ENCODE results near the gene RALB.

The RALB gene

GRCh38 chr2:120220756-120221155, 31.9 kb upstream of the RALB start:
- Histone ChIP-seq H3K9ac (ENCODE audit: low read depth, low read length) (0 out of 2 replicates have a peak overlapping the region, but pooled peaks have one; percentile 70), H3K27me3 (ENCODE audit: insufficient read depth, low read length, poor library complexity) (no peaks in the 10 kb centered on the region), H3K9me3 (ENCODE audit: insufficient read depth, low read length, severe bottlenecking) (no peaks in the 10 kb centered on the region), H3K4me2 (ENCODE audit: insufficient read depth, low read length) (peak overlapping the region; percentile 90), H3K36me3 (ENCODE audit: insufficient read depth, low read length) (peaks cover 61% of the 10 kb centered on the region), H3K79me2 (ENCODE audit: insufficient read depth, low read length) (peaks cover 76% of the 10 kb centered on the region), H3K4me1 (ENCODE audit: insufficient read depth, low read length) (peaks cover 47% of the 10 kb centered on the region), H4K20me1 (ENCODE audit: insufficient read depth, low read length) (peaks cover 35% of the 10 kb centered on the region), H3K4me3 (ENCODE audit: low read depth in 1 of 2, low read length in 2 of 2) (peak overlapping the region in 1 of 2 experiments; percentile 65; a peak in 1 of 4 replicates), H3K27ac (ENCODE audit: low read length) (no peak overlapping the region), H2AFZ (ENCODE audit: low read depth, low read length) (no peak overlapping the region)
- TF ChIP-seq EZH2 (IDR thresholded peaks at IDR 0.05; ENCODE audit: borderline replicate concordance, low read depth, low read length, severe bottlenecking) (no peak), CTCF (IDR thresholded peaks at IDR 0.05; ENCODE audit: borderline replicate concordance, extremely low read depth, low read length, poor library complexity, severe bottlenecking) (no peak)
- ATAC-seq (ENCODE audit: insufficient read depth, low read depth), result no peak
- DNase-seq, result no peak

GRCh38 chr2:120221616-120222015, 31.0 kb upstream of the RALB start:
- TF ChIP-seq EZH2 (IDR thresholded peaks at IDR 0.05; ENCODE audit: borderline replicate concordance, low read depth, low read length, severe bottlenecking), result no peak
- no peak for TF ChIP-seq CTCF (IDR thresholded peaks at IDR 0.05; ENCODE audit: borderline replicate concordance, extremely low read depth, low read length, poor library complexity, severe bottlenecking)
- Histone ChIP-seq H3K79me2 (ENCODE audit: insufficient read depth, low read length) (peaks cover 70% of the 10 kb centered on the region), H3K27ac (ENCODE audit: low read length) (0 out of 2 replicates have a peak overlapping the region, but pooled peaks have one; percentile 38), H3K36me3 (ENCODE audit: insufficient read depth, low read length) (peaks cover 53% of the 10 kb centered on the region), H3K4me2 (ENCODE audit: insufficient read depth, low read length) (peak overlapping the region; percentile 90), H3K9me3 (ENCODE audit: insufficient read depth, low read length, severe bottlenecking) (no peaks in the 10 kb centered on the region), H3K4me3 (ENCODE audit: low read depth in 1 of 2, low read length in 2 of 2) (peak overlapping the region in 1 of 2 experiments; percentile 65; a peak in 2 of 4 replicates), H3K4me1 (ENCODE audit: insufficient read depth, low read length) (peaks cover 48% of the 10 kb centered on the region), H2AFZ (ENCODE audit: low read depth, low read length) (no peak overlapping the region), H3K9ac (ENCODE audit: low read depth, low read length) (peak overlapping the region; percentile 70), H3K27me3 (ENCODE audit: insufficient read depth, low read length, poor library complexity) (no peaks in the 10 kb centered on the region), H4K20me1 (ENCODE audit: insufficient read depth, low read length) (peaks cover 30% of the 10 kb centered on the region)
- ATAC-seq (ENCODE audit: insufficient read depth, low read depth) (no peak), DNase-seq (no peak)

- Histone ChIP-seq H3K27me3 (ENCODE audit: insufficient read depth, low read length, poor library complexity) (no peaks in the 10 kb centered on the region), H3K9ac (ENCODE audit: low read depth, low read length) (peak overlapping the region; percentile 70), H3K4me3 (ENCODE audit: low read depth in 1 of 2, low read length in 2 of 2) (peak overlapping the region; percentile 47 to 65; a peak in 3 of 4 replicates), H3K36me3 (ENCODE audit: insufficient read depth, low read length) (peaks cover 51% of the 10 kb centered on the region), H4K20me1 (ENCODE audit: insufficient read depth, low read length) (peaks cover 29% of the 10 kb centered on the region), H3K4me1 (ENCODE audit: insufficient read depth, low read length) (peaks cover 56% of the 10 kb centered on the region), H3K9me3 (ENCODE audit: insufficient read depth, low read length, severe bottlenecking) (no peaks in the 10 kb centered on the region), H3K79me2 (ENCODE audit: insufficient read depth, low read length) (peaks cover 64% of the 10 kb centered on the region), H3K27ac (ENCODE audit: low read length) (peak overlapping the region; percentile 93), H3K4me2 (ENCODE audit: insufficient read depth, low read length) (peak overlapping the region; percentile 90), H2AFZ (ENCODE audit: low read depth, low read length) (peak overlapping the region; percentile 73)
- DNase-seq (no peak), ATAC-seq (ENCODE audit: insufficient read depth, low read depth) (peak; percentile 2; the same call in 2 of the 3 replicates)
- TF ChIP-seq CTCF (IDR thresholded peaks at IDR 0.05; ENCODE audit: borderline replicate concordance, extremely low read depth, low read length, poor library complexity, severe bottlenecking), result no peak
- no peak for TF ChIP-seq EZH2 (IDR thresholded peaks at IDR 0.05; ENCODE audit: borderline replicate concordance, low read depth, low read length, severe bottlenecking)
These were observed 30.2 kb upstream of the RALB start for GRCh38 chr2:120222186-120223033.
